ENCODE results near the gene SPO11. TPM values are rescaled to one million over a fixed set of nuclear protein-coding genes. Genes with fewer than 3 reads are reported as not detected.

The SPO11 gene
- total and polyA plus RNA-seq, 3 donors from 2014 or later: 5.9 to 13.8 (median 12.3) TPM

DNA sequence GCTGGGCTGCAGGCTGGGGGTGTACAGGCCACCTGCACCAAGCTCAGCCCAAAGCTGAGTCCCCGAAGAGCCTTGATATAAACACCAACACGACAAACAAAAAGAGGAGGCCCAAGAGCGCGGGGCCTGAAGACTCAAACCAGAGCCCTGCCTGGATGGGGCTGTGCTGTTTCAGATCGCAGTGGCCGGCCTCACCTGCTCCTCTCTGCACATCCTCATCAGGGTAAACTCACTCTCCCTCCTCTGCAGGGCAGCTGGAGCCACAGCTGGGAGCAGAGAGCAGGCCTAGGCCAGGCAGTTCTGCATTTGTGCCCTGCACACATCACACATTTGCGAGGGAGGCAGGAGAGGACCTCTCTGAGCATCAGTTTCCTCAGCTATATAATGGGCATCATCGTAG is 57.9 kb downstream of the SPO11 start:
- no peak for DNase-seq
- 90% methylated on average over 5 to 8 of the region's 8 CpGs for WGBS, 2 donors
- intact Hi-C loops (cut with DNase I; ENCODE audit: low total_unique reads): no loop called here
- H3K27ac ChIP-seq: no peak overlapping the region
- peaks cover 20% of the 10 kb centered on the region for H3K4me1 ChIP-seq
- H3K9me3 ChIP-seq: no peaks in the 10 kb centered on the region
- TF ChIP-seq, protein P1, sequence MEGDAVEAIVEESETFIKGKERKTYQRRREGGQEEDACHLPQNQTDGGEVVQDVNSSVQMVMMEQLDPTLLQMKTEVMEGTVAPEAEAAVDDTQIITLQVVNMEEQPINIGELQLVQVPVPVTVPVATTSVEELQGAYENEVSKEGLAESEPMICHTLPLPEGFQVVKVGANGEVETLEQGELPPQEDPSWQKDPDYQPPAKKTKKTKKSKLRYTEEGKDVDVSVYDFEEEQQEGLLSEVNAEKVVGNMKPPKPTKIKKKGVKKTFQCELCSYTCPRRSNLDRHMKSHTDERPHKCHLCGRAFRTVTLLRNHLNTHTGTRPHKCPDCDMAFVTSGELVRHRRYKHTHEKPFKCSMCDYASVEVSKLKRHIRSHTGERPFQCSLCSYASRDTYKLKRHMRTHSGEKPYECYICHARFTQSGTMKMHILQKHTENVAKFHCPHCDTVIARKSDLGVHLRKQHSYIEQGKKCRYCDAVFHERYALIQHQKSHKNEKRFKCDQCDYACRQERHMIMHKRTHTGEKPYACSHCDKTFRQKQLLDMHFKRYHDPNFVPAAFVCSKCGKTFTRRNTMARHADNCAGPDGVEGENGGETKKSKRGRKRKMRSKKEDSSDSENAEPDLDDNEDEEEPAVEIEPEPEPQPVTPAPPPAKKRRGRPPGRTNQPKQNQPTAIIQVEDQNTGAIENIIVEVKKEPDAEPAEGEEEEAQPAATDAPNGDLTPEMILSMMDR (IDR thresholded peaks at IDR 0.05): no peak
- TF ChIP-seq POLR2A (IDR thresholded peaks at IDR 0.05): no peak
- H3K36me3 ChIP-seq (ENCODE audit: low read depth, missing control alignments): no peaks in the 10 kb centered on the region
- H3K27me3 ChIP-seq: no peaks in the 10 kb centered on the region
- H3K4me3 ChIP-seq: no peak overlapping the region

DNA sequence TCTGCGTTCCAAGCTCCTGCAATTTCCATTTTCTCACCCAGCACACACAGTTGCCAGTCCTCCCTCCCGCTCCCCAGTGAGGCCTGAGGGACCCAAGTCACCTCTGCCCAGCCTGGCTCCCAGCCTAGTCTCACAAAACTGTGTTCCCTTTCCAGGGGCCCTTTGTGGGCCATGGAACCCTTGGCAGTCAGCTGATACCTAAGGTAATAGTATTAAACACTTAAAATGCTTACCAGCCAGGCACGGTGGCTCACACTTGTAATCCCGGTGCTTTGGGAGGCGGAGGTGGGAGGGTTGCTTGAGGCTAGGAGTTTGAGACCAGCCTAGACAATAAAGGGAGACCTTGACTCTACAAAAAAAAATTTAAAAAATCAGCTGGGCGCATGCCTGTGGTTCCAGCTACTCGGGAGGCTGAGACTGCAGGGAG is 58.4 kb downstream of the SPO11 start:
- Histone ChIP-seq H3K27ac (no peak overlapping the region), H3K4me3 (no peak overlapping the region), H3K9me3 (no peaks in the 10 kb centered on the region), H3K27me3 (no peaks in the 10 kb centered on the region), H3K36me3 (ENCODE audit: low read depth, missing control alignments) (no peaks in the 10 kb centered on the region), H3K4me1 (peaks cover 25% of the 10 kb centered on the region)
- no peak for DNase-seq
- WGBS, 2 donors: 79 to 85% methylated on average over 7 of the region's 7 CpGs
- intact Hi-C loops (cut with DNase I; ENCODE audit: low total_unique reads): no loop called here
- no peak for TF ChIP-seq POLR2A (IDR thresholded peaks at IDR 0.05)

DNA sequence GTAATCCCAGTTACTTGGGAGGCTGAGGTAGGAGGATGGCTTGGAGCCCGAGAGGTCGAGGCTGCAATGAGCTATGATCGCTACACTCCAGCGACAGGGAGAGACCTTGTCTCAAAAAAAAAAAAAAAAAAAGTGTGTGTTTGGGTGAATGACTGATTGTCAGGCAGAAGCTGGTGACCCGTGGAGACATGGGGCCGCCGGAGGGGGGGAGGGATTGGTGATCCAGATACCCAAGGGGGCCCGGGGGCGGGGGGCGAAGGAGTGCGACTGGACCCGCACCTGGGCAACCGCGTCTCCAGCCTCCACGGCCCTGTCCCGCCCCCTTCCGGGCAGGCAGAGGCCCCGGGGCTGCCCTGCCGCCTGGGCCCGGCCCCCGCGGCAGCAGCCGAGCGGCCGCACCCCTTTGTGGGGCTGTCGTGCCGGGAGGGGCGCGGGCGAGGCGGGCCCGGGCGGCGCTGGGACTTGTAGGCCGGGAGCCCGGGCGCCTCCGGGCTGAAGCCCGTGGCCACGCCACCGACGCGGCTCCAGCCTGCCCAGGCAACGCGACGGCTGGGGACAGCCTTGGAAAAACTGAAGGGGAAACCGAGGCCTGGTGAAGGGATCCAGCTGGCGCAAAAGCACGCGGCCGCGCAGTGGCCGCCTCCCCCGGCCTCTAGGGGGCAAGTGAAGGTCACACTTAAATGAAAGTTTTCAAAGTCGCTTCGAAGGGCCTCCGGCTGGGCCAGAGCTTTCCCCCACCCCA is 59.5 kb downstream of the SPO11 start:
- peak overlapping the region; percentile 29 to 52 for H3K4me3 ChIP-seq
- intact Hi-C loops (cut with DNase I; ENCODE audit: low total_unique reads): no loop called here
- H3K36me3 ChIP-seq (ENCODE audit: low read depth, missing control alignments): no peaks in the 10 kb centered on the region
- DNase-seq: peak; percentile 80
- H3K27me3 ChIP-seq: no peaks in the 10 kb centered on the region
- H3K9me3 ChIP-seq: no peaks in the 10 kb centered on the region
- peak overlapping the region; percentile 61 to 77 for H3K27ac ChIP-seq
- 5 to 10% methylated on average over 25 to 42 of the region's 57 CpGs for WGBS, 2 donors
- peaks cover 33% of the 10 kb centered on the region for H3K4me1 ChIP-seq
- TF ChIP-seq, protein P1 (IDR thresholded peaks at IDR 0.05): peak; percentile 8 to 18 (median 17)
- TF ChIP-seq POLR2A (IDR thresholded peaks at IDR 0.05): no peak

DNA sequence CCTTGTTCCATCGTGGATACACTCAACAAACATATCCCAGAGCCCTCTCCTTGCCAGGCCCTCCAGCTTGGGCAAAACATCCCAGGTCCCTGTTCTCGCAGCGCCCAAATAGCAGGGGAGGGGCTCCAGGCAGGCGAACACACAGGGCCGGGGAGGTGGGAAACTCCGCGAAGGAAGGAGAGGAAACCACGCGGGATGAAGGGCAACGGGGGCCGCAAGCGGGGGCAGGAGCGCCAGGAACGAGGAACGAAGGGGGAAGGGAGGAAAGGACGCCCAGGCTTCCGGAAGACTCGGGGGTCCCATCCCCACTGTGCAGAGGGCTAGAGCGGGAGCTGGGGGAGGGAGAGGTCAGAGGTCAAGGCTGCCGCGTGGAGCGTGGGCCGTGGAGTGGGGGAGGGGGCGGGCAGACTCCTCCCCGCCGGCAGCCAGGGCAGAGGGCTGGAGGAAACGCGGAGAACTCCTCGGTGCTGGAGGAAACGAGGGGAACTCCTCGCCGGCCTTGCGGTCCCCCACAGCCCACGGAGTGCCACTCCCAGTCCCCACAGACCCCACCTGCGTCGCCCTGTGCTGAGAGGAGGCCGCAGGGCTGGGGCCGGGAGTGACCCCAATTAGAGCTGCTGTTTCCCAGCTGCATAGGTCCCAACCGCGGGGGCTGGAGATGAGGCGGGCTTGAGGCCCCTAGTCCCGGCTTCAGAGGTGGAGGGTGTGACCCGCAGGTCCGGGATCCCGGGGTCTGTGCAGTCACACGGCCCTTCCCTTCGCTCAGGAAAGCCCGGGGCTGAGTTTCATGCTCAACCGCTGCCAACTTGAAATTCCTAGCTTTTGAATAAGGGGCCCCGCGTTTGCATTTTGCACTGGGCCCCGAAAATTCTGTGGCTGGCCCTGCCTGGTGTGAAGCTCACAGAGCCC is 60.3 kb downstream of the SPO11 start:
- no peaks in the 10 kb centered on the region for H3K27me3 ChIP-seq
- no peaks in the 10 kb centered on the region for H3K9me3 ChIP-seq
- TF ChIP-seq, protein P1 (IDR thresholded peaks at IDR 0.05): no peak
- TF ChIP-seq POLR2A (IDR thresholded peaks at IDR 0.05): no peak
- H3K27ac ChIP-seq: peak overlapping the region; percentile 61 to 77
- 18 to 19% methylated on average over 33 to 48 of the region's 52 CpGs for WGBS, 2 donors
- H3K36me3 ChIP-seq (ENCODE audit: low read depth, missing control alignments): no peaks in the 10 kb centered on the region
- intact Hi-C loops (cut with DNase I; ENCODE audit: low total_unique reads): loop anchor here (10.0 kb wide), 1 partner anchor 55 kb away; no protein-coding TSS in a partner anchor
- DNase-seq: peak; percentile 52
- peak overlapping the region; percentile 29 to 52 for H3K4me3 ChIP-seq
- peaks cover 38% of the 10 kb centered on the region for H3K4me1 ChIP-seq

Measured in testis (tissue), 3 donors.